Tongue (tissue), 2 donors: ENCODE results near the gene GPC1. TPM values are rescaled to one million over a fixed set of nuclear protein-coding genes. Genes with fewer than 3 reads are reported as not detected.
"Not testable (repeated sequence)": the region's sequence is repeated elsewhere in the genome, so short reads cannot be mapped to it uniquely, and the experiment has no call there.

ENCODE experiments used
- DNase-seq: peaks from one replicate; pipeline ENCODE4 v3.0.0-alpha.2; 2015
- total RNA-seq: library from RNA; depleted of rRNA; stranded (reverse); fragments of >200 nt; gene quantifications from one replicate; pipeline ENCODE4 v1.2.3, GENCODE V29; 2014

The GPC1 gene
- total RNA-seq, 1 donor from 2014 or later = 133 TPM

GRCh38 chr2:240467149-240467642 lies 31.7 kb downstream of the GPC1 start:
- DNase-seq = no peak

- no peak for DNase-seq
Measured at GRCh38 chr2:240467659-240468302, 32.3 kb downstream of the GPC1 start.

GRCh38 chr2:240468303-240469238 lies 33.1 kb downstream of the GPC1 start:
- no peak for DNase-seq

GRCh38 chr2:240469239-240469636 lies 33.8 kb downstream of the GPC1 start:
- DNase-seq = peak; percentile 8

GRCh38 chr2:240469740-240470139 lies 34.3 kb downstream of the GPC1 start:
- peak; percentile 1 for DNase-seq

GRCh38 chr2:240472078-240472790 lies 36.8 kb downstream of the GPC1 start:
- no peak for DNase-seq

- DNase-seq = no peak
Measured at GRCh38 chr2:240473211-240473610, 37.7 kb downstream of the GPC1 start.

GRCh38 chr2:240477916-240478315 lies 42.5 kb downstream of the GPC1 start:
- DNase-seq = no peak

- no peak for DNase-seq
Measured at GRCh38 chr2:240478346-240479110, 43.1 kb downstream of the GPC1 start.

GRCh38 chr2:240479111-240479501 lies 43.6 kb downstream of the GPC1 start:
- DNase-seq = no peak

- DNase-seq = no peak
Measured at GRCh38 chr2:240480834-240481623, 45.6 kb downstream of the GPC1 start.

GRCh38 chr2:240481720-240482119 lies 46.3 kb downstream of the GPC1 start:
- DNase-seq = no peak

GRCh38 chr2:240482141-240482540 lies 46.7 kb downstream of the GPC1 start:
- no peak for DNase-seq

- no peak for DNase-seq
Measured at GRCh38 chr2:240491483-240491882, 56.0 kb downstream of the GPC1 start.

GRCh38 chr2:240494194-240494793 lies 58.8 kb downstream of the GPC1 start:
- no peak for DNase-seq

- not testable (repeated sequence) for DNase-seq
Measured at GRCh38 chr2:240494942-240495341, 59.5 kb downstream of the GPC1 start.

GRCh38 chr2:240497082-240497481 lies 61.6 kb downstream of the GPC1 start:
- DNase-seq = peak; percentile 24

GRCh38 chr2:240498171-240498957 lies 62.9 kb downstream of the GPC1 start:
- no peak for DNase-seq

GRCh38 chr2:240498958-240499260 lies 63.4 kb downstream of the GPC1 start:
- no peak for DNase-seq
